Measurements from ENCODE around the gene COL4A1.

GRCh38 chr13:110353339-110353977 lies 46.5 kb upstream of the COL4A1 start:
- TF ChIP-seq FOSL2 (CRISPR knock-in tag; IDR thresholded peaks at IDR 0.05), result no peak
- no peak for TF ChIP-seq HDAC2 (CRISPR knock-in tag; IDR thresholded peaks at IDR 0.05)
- no peak for TF ChIP-seq SOX13 (IDR thresholded peaks at IDR 0.05)
- no peak for TF ChIP-seq SOX13 (CRISPR knock-in tag; conservative IDR thresholded peaks at IDR 0.05 in 1 of 2, IDR thresholded peaks at IDR 0.05 in 1 of 2)
